HEK293 (cell line): Measurements from ENCODE around the gene MIGA1.

ENCODE experiments used
- CTCF ChIA-PET: fragments of 350-600 bp; formaldehyde crosslinking; extraction: SDS; loops from one replicate; lab custom pipeline; 2021; ENCODE audit warnings: antibody characterized with exemption; lab: Yijun Ruan, JAX
- POLR2A ChIA-PET: fragments of 300-600 bp; formaldehyde crosslinking; extraction: SDS; loops from one replicate; lab custom pipeline; 2020; ENCODE audit warnings: antibody characterized with exemption, inconsistent platforms; lab: Yijun Ruan, JAX
- H3K27ac ChIP-seq: fragments of 200-500 bp; sonication (Bioruptor generic); 2 replicates; pipeline ENCODE4 v1.5.1; 2014; ENCODE audit warnings: low read depth, low read length, control low read depth, inconsistent platforms; ENCODE audit errors: extremely low read depth
- H3K36me3 ChIP-seq, 2 experiments: fragments of 200-500 bp in 1 of 2; sonication (Bioruptor generic) in 1 of 2; 1 replicate in 1 of 2; 2 replicates in 1 of 2; pipeline ENCODE4 v1.5.1; 2014 to 2017; ENCODE audit warnings: inconsistent platforms in 2 of 2, low read length in 2 of 2; ENCODE audit not compliant: control insufficient read depth in 2 of 2, insufficient read depth in 1 of 2
- H3K4me1 ChIP-seq: fragments of 200-500 bp; sonication (Bioruptor generic); 2 replicates; pipeline ENCODE4 v1.5.1; 2014; ENCODE audit warnings: mild to moderate bottlenecking, low read length, inconsistent platforms; ENCODE audit not compliant: control insufficient read depth, insufficient read depth
- H3K4me3 ChIP-seq: 2 replicates; pipeline ENCODE4 v1.5.1; 2011; ENCODE audit warnings: low read depth, mild to moderate bottlenecking, control low read depth, low read length, moderate library complexity
- H3K9me3 ChIP-seq: fragments of 200-500 bp; sonication (Bioruptor generic); 2 replicates; pipeline ENCODE4 v1.5.1; 2014; ENCODE audit warnings: low read depth, low read length, inconsistent platforms; ENCODE audit not compliant: control insufficient read depth, insufficient read depth
- IKZF3 ChIP-seq: fragments of 450-650 bp; IDR thresholded peaks from 2 replicates; pipeline ENCODE4 v1.5.0; 2018; ENCODE audit warnings: missing biosample characterization, mild to moderate bottlenecking, missing genetic modification characterization, moderate library complexity
- KLF8 ChIP-seq: fragments of 450-650 bp; formaldehyde crosslinking; IDR thresholded peaks from 2 replicates; pipeline ENCODE4 v1.5.1; 2016; ENCODE audit warnings: missing biosample characterization, missing genetic modification characterization
- PRDM10 ChIP-seq: fragments of 450-650 bp; formaldehyde crosslinking; IDR thresholded peaks from 2 replicates; pipeline ENCODE4 v1.5.1; 2016; ENCODE audit warnings: missing biosample characterization, missing genetic modification characterization
- PRDM6 ChIP-seq: fragments of 450-650 bp; formaldehyde crosslinking; IDR thresholded peaks from 2 replicates; pipeline ENCODE4 v1.5.1; 2017; ENCODE audit warnings: missing biosample characterization, missing genetic modification characterization
- SCRT2 ChIP-seq: fragments of 450-650 bp; formaldehyde crosslinking; IDR thresholded peaks from 2 replicates; pipeline ENCODE4 v1.5.1; 2016; ENCODE audit warnings: missing biosample characterization, missing genetic modification characterization
- SP3 ChIP-seq: fragments of 450-650 bp; formaldehyde crosslinking; IDR thresholded peaks from 2 replicates; pipeline ENCODE4 v1.5.1; 2016; ENCODE audit warnings: missing biosample characterization, missing genetic modification characterization
- SP7 ChIP-seq: fragments of 450-650 bp; formaldehyde crosslinking; IDR thresholded peaks from 2 replicates; pipeline ENCODE4 v1.5.1; 2016; ENCODE audit warnings: missing biosample characterization, missing genetic modification characterization
- ZBTB11 ChIP-seq: fragments of 450-650 bp; formaldehyde crosslinking; conservative IDR thresholded peaks from 2 replicates; pipeline ENCODE4 v1.5.1; 2016; ENCODE audit warnings: low read depth, missing biosample characterization, missing genetic modification characterization
- ZNF768 ChIP-seq: fragments of 450-650 bp; formaldehyde crosslinking; IDR thresholded peaks from 2 replicates; pipeline ENCODE4 v1.5.1; 2018; ENCODE audit warnings: missing biosample characterization, mild to moderate bottlenecking, missing genetic modification characterization
- ZNF792 ChIP-seq: fragments of 450-650 bp; formaldehyde crosslinking; IDR thresholded peaks from 2 replicates; pipeline ENCODE4 v1.5.1; 2016; ENCODE audit warnings: missing biosample characterization, missing genetic modification characterization

MIGA1 gene

GRCh38 chr1:77830946-77831345, 51.5 kb downstream of the MIGA1 start (continued):
- TF ChIP-seq PRDM10 (tag by site-specific recombination) = no peak
- no peak for TF ChIP-seq SP3 (tag by site-specific recombination)
- TF ChIP-seq KLF8 = no peak
- no peak for TF ChIP-seq SCRT2 (tag by site-specific recombination)
- no peak for TF ChIP-seq IKZF3 (tag by site-specific recombination)
- no peak for TF ChIP-seq ZNF792 (tag by site-specific recombination)

- Histone ChIP-seq H3K27ac (peak overlapping the region; percentile 3; the same call in 1 of the 2 replicates), H3K9me3 (no peaks in the 10 kb centered on the region), H3K4me3 (no peak overlapping the region), H3K36me3 (peaks cover 3% of the 10 kb centered on the region in 2 experiments; a peak in 2 of 3 replicates), H3K4me1 (peaks cover 18% of the 10 kb centered on the region; the same call in 1 of the 2 replicates)
- ChIA-PET CTCF (no interaction called here), POLR2A (no interaction called here)
- TF ChIP-seq ZBTB11 (no peak), PRDM6 (tag by site-specific recombination) (peak; percentile 15; the same call in 1 of the 2 replicates)
These were observed 52.1 kb downstream of the MIGA1 start for GRCh38 chr1:77831566-77831965.

- H3K36me3 ChIP-seq = peaks cover 3% of the 10 kb centered on the region in 2 experiments; a peak in 2 of 3 replicates
- ChIA-PET POLR2A (no interaction called here), CTCF (interaction anchor here (0.6 kb wide), 1 partner anchor 111 kb away, joined by 3 read pairs; no protein-coding TSS in a partner anchor)
- peaks cover 18% of the 10 kb centered on the region; the same call in 1 of the 2 replicates for H3K4me1 ChIP-seq
- TF ChIP-seq SP7 (tag by site-specific recombination) = peak; percentile 77
- TF ChIP-seq ZNF768 = no peak
- H3K9me3 ChIP-seq = no peaks in the 10 kb centered on the region
- H3K27ac ChIP-seq = peak overlapping the region; percentile 3; the same call in 1 of the 2 replicates
- no peak overlapping the region for H3K4me3 ChIP-seq
These were observed 52.7 kb downstream of the MIGA1 start for GRCh38 chr1:77831976-77832711.
